ENCODE measurements around the gene SPATS2.
"Not testable (repeated sequence)": the region's sequence is repeated elsewhere in the genome, so short reads cannot be mapped to it uniquely, and the experiment has no call there.

Gene SPATS2

GRCh38 chr12:49507139-49507538 is 139.9 kb downstream of the SPATS2 start:
- in situ Hi-C loops (cut with HindIII; ENCODE audit: low pct_ligation_motif_present, low sequenced_read_pairs) = loop anchor here (25.0 kb wide), 1 partner anchor 145 kb away; the partner anchor contains the start of gene SPATS2
- no peak for TF ChIP-seq CTCF (IDR thresholded peaks at IDR 0.05; ENCODE audit: low read depth, low read length, missing control alignments)
- Histone ChIP-seq H3K4me3 (ENCODE audit: low read depth, low read length) (no peak overlapping the region), H3K27ac (peak overlapping the region; percentile 67), H3K27me3 (replicated peaks) (no peaks in the 10 kb centered on the region), H3K36me3 (replicated peaks) (peaks cover 13% of the 10 kb centered on the region)
- peak; percentile 96 for DNase-seq

GRCh38 chr12:49509681-49510080 is 142.4 kb downstream of the SPATS2 start:
- in situ Hi-C loops (cut with HindIII; ENCODE audit: low pct_ligation_motif_present, low sequenced_read_pairs) = loop anchor here (25.0 kb wide), 1 partner anchor 147 kb away; the partner anchor contains the start of gene SPATS2
- not testable (repeated sequence) for H3K27ac ChIP-seq, DNase-seq

GRCh38 chr12:49511410-49511809 is 144.1 kb downstream of the SPATS2 start:
- no peak for DNase-seq
- Histone ChIP-seq H3K27me3 (replicated peaks) (no peaks in the 10 kb centered on the region), H3K4me3 (ENCODE audit: low read depth, low read length) (no peak overlapping the region), H3K27ac (no peak overlapping the region), H3K36me3 (replicated peaks) (peaks cover 10% of the 10 kb centered on the region)
- in situ Hi-C loops (cut with HindIII; ENCODE audit: low pct_ligation_motif_present, low sequenced_read_pairs) = loop anchor here (25.0 kb wide), 1 partner anchor 149 kb away; the partner anchor contains the start of gene SPATS2
- TF ChIP-seq CTCF (IDR thresholded peaks at IDR 0.05; ENCODE audit: low read depth, low read length, missing control alignments) = no peak

More at GRCh38 chr12:49509681-49510080, 142.4 kb downstream of the SPATS2 start:
- not testable (repeated sequence) for H3K4me3 ChIP-seq (ENCODE audit: low read depth, low read length); H3K27me3 ChIP-seq (replicated peaks)
- peaks cover 12% of the 10 kb centered on the region for H3K36me3 ChIP-seq (replicated peaks)

- Histone ChIP-seq H3K4me3 (ENCODE audit: low read depth, low read length) (no peak overlapping the region), H3K36me3 (replicated peaks) (peaks cover 10% of the 10 kb centered on the region), H3K27ac (no peak overlapping the region), H3K27me3 (replicated peaks) (no peaks in the 10 kb centered on the region)
- in situ Hi-C loops (cut with HindIII; ENCODE audit: low pct_ligation_motif_present, low sequenced_read_pairs) = loop anchor here (25.0 kb wide), 1 partner anchor 150 kb away; the partner anchor contains the start of gene SPATS2
- DNase-seq = no peak
- no peak for TF ChIP-seq CTCF (IDR thresholded peaks at IDR 0.05; ENCODE audit: low read depth, low read length, missing control alignments)
Measured at GRCh38 chr12:49512546-49512945, 145.3 kb downstream of the SPATS2 start.

GRCh38 chr12:49515266-49515665 is 148.0 kb downstream of the SPATS2 start:
- H3K27ac ChIP-seq = peak overlapping the region; percentile 40
- no peak for TF ChIP-seq CTCF (IDR thresholded peaks at IDR 0.05; ENCODE audit: low read depth, low read length, missing control alignments)
- DNase-seq = peak; percentile 79
- no peaks in the 10 kb centered on the region for H3K27me3 ChIP-seq (replicated peaks)
- in situ Hi-C loops (cut with HindIII; ENCODE audit: low pct_ligation_motif_present, low sequenced_read_pairs) = loop anchor here (25.0 kb wide), 1 partner anchor 153 kb away; the partner anchor contains the start of gene SPATS2
- peaks cover 11% of the 10 kb centered on the region for H3K36me3 ChIP-seq (replicated peaks)
- H3K4me3 ChIP-seq (ENCODE audit: low read depth, low read length) = no peak overlapping the region

- TF ChIP-seq CTCF (IDR thresholded peaks at IDR 0.05; ENCODE audit: low read depth, low read length, missing control alignments) = no peak
- in situ Hi-C loops (cut with HindIII; ENCODE audit: low pct_ligation_motif_present, low sequenced_read_pairs) = loop anchor here (25.0 kb wide), 1 partner anchor 157 kb away; the partner anchor contains the start of gene SPATS2
- DNase-seq = peak; percentile 34
- peaks cover 28% of the 10 kb centered on the region for H3K36me3 ChIP-seq (replicated peaks)
- H3K27ac ChIP-seq = no peak overlapping the region
- H3K4me3 ChIP-seq (ENCODE audit: low read depth, low read length) = no peak overlapping the region
- no peaks in the 10 kb centered on the region for H3K27me3 ChIP-seq (replicated peaks)
Measured at GRCh38 chr12:49518914-49519573, 151.8 kb downstream of the SPATS2 start.

All from brain microvascular endothelial cell (primary cell).